Measurements from ENCODE around the gene IRX1. TPM values are rescaled to one million over a fixed set of nuclear protein-coding genes. Genes with fewer than 3 reads are reported as not detected.

The IRX1 gene
- not detected for total RNA-seq

- no peak for TF ChIP-seq CTCF (IDR thresholded peaks at IDR 0.05)
- ATAC-seq (no peak), DNase-seq (no peak)
- Mint-ChIP-seq H3K4me1 (ENCODE audit: low read depth) (peaks cover 12% of the 10 kb centered on the region), H3K4me3 (no peak within 1 kb of the TSS), H3K27ac (no peak within 1 kb of the TSS), H3K36me3 (ENCODE audit: low read depth) (peaks cover 3% of the 10 kb centered on the region), H3K27me3 (peaks cover 67% of the 10 kb centered on the region), H3K9me3 (no peaks in the 10 kb centered on the region)
- ChIA-PET CTCF (no interaction called here), POLR2A (no interaction called here)
- intact Hi-C loops (cut with micrococcal nuclease), result loop anchor here (10.0 kb wide), 1 partner anchor 1720 kb away; no protein-coding TSS in a partner anchor
Observed at GRCh38 chr5:3595006-3595961, at the start of gene IRX1. Gene IRX1 (plus strand): TSS chr5:3595832. CDS start chr5:3596106, 274 bp downstream.

GRCh38 chr5:3546028-3546427, 49.6 kb upstream of the IRX1 start:
- intact Hi-C loops (cut with micrococcal nuclease), result no loop called here
- no peak for DNase-seq
- POLR2A ChIA-PET, result no interaction called here
- Mint-ChIP-seq H3K4me1 (ENCODE audit: low read depth) (no peaks in the 10 kb centered on the region), H3K36me3 (ENCODE audit: low read depth) (no peaks in the 10 kb centered on the region), H3K27ac (no peak overlapping the region), H3K4me3 (no peak overlapping the region), H3K27me3 (no peaks in the 10 kb centered on the region), H3K9me3 (peaks cover 2% of the 10 kb centered on the region)
- no peak for ATAC-seq
- no peak for TF ChIP-seq CTCF (IDR thresholded peaks at IDR 0.05)
- CTCF ChIA-PET, result no interaction called here

- intact Hi-C loops (cut with micrococcal nuclease), result no loop called here
- no peak for DNase-seq
- POLR2A ChIA-PET, result no interaction called here
- no peak overlapping the region for H3K27ac Mint-ChIP-seq
- no peaks in the 10 kb centered on the region for H3K4me1 Mint-ChIP-seq (ENCODE audit: low read depth)
- H3K4me3 Mint-ChIP-seq, result no peak overlapping the region
- no peak for TF ChIP-seq CTCF (IDR thresholded peaks at IDR 0.05)
- CTCF ChIA-PET, result no interaction called here
- ATAC-seq, result no peak
- peaks cover 5% of the 10 kb centered on the region for H3K27me3 Mint-ChIP-seq
- no peaks in the 10 kb centered on the region for H3K9me3 Mint-ChIP-seq
- H3K36me3 Mint-ChIP-seq (ENCODE audit: low read depth), result no peaks in the 10 kb centered on the region
Observed at GRCh38 chr5:3564116-3564515, 31.5 kb upstream of the IRX1 start.

- no peaks in the 10 kb centered on the region for H3K36me3 Mint-ChIP-seq (ENCODE audit: low read depth)
- intact Hi-C loops (cut with micrococcal nuclease), result no loop called here
- no peak overlapping the region for H3K27ac Mint-ChIP-seq
- no peaks in the 10 kb centered on the region for H3K9me3 Mint-ChIP-seq
- DNase-seq, result no peak
- CTCF ChIA-PET, result no interaction called here
- ATAC-seq, result no peak
- no peak for TF ChIP-seq CTCF (IDR thresholded peaks at IDR 0.05)
- no peaks in the 10 kb centered on the region for H3K4me1 Mint-ChIP-seq (ENCODE audit: low read depth)
- POLR2A ChIA-PET, result no interaction called here
- H3K27me3 Mint-ChIP-seq, result peaks cover 5% of the 10 kb centered on the region
- H3K4me3 Mint-ChIP-seq, result no peak overlapping the region
Observed at GRCh38 chr5:3564827-3565518, 30.7 kb upstream of the IRX1 start.
